HCT116 (cell line): ENCODE measurements around the gene AVP.

ENCODE experiments used
- EGR1 ChIP-seq: IDR thresholded peaks from 2 replicates; pipeline ENCODE4 v1.6.1; 2012; ENCODE audit warnings: low read depth
- EZH2 ChIP-seq: fragments of 200-600 bp; sonication (generic); IDR thresholded peaks from 2 replicates; pipeline ENCODE4 v1.6.1; 2017; ENCODE audit warnings: antibody characterized with exemption, mixed run types
- EZH2phosphoT487 ChIP-seq: fragments of 200-600 bp; IDR thresholded peaks from 2 replicates; pipeline ENCODE4 v1.6.1; 2018; ENCODE audit warnings: antibody characterized with exemption, borderline replicate concordance
- JUND ChIP-seq: IDR thresholded peaks from 2 replicates; pipeline ENCODE4 v1.6.1; 2012
- POLR2A ChIP-seq: IDR thresholded peaks from 2 replicates; pipeline ENCODE4 v1.7.0; 2011; ENCODE audit warnings: borderline replicate concordance; ENCODE audit not compliant: insufficient read depth, insufficient read length; ENCODE audit errors: extremely low read depth
- POLR2AphosphoS5 ChIP-seq: IDR thresholded peaks from 2 replicates; pipeline ENCODE4 v1.6.1; 2011; ENCODE audit warnings: mild to moderate bottlenecking, low read depth, low read length, moderate library complexity
- RAD21 ChIP-seq: IDR thresholded peaks from 2 replicates; pipeline ENCODE4 v1.6.1; 2012; ENCODE audit warnings: low read depth, mild to moderate bottlenecking
- SIN3A ChIP-seq: IDR thresholded peaks from 2 replicates; pipeline ENCODE4 v1.6.1; 2012; ENCODE audit warnings: low read depth
- SRF ChIP-seq: IDR thresholded peaks from 2 replicates; pipeline ENCODE4 v1.6.1; 2012; ENCODE audit warnings: low read depth
- TCF7L2 ChIP-seq: IDR thresholded peaks from 2 replicates; pipeline ENCODE4 v1.7.0; 2011; ENCODE audit warnings: borderline replicate concordance, inconsistent platforms; ENCODE audit not compliant: insufficient read depth, insufficient read length; ENCODE audit errors: extremely low read depth
- ZBTB33 ChIP-seq: IDR thresholded peaks from 2 replicates; pipeline ENCODE4 v1.6.1; 2011; ENCODE audit warnings: mild to moderate bottlenecking, low read length, moderate library complexity; ENCODE audit not compliant: insufficient replicate concordance; ENCODE audit errors: extremely low read depth
- ZFX ChIP-seq: fragments of 450-650 bp; IDR thresholded peaks from 2 replicates; pipeline ENCODE4 v1.6.1; 2017
- TF ChIP-seq, protein P1 (sequence below), 3 experiments: fragments of 200-600 bp in 1 of 3; sonication (generic) in 1 of 3; IDR thresholded peaks in 2 of 3; conservative IDR thresholded peaks in 1 of 3; 2 replicates each; pipeline ENCODE4 v1.5.1; 2012 to 2017; ENCODE audit warnings: low read depth in 2 of 3, low read length in 2 of 3, antibody characterized with exemption in 1 of 3, borderline replicate concordance in 1 of 3, control low read depth in 1 of 3, mild to moderate bottlenecking in 1 of 3, mixed read lengths in 1 of 3, mixed run types in 1 of 3, moderate library complexity in 1 of 3; ENCODE audit not compliant: insufficient read depth in 1 of 3
- TF ChIP-seq, protein P2 (sequence below): IDR thresholded peaks from 2 replicates; pipeline ENCODE4 v1.6.1; 2012

GRCh38 chr20:3032624-3033023 is 51.9 kb downstream of the AVP start:
- no peak for TF ChIP-seq POLR2A
- TF ChIP-seq, protein P1, sequence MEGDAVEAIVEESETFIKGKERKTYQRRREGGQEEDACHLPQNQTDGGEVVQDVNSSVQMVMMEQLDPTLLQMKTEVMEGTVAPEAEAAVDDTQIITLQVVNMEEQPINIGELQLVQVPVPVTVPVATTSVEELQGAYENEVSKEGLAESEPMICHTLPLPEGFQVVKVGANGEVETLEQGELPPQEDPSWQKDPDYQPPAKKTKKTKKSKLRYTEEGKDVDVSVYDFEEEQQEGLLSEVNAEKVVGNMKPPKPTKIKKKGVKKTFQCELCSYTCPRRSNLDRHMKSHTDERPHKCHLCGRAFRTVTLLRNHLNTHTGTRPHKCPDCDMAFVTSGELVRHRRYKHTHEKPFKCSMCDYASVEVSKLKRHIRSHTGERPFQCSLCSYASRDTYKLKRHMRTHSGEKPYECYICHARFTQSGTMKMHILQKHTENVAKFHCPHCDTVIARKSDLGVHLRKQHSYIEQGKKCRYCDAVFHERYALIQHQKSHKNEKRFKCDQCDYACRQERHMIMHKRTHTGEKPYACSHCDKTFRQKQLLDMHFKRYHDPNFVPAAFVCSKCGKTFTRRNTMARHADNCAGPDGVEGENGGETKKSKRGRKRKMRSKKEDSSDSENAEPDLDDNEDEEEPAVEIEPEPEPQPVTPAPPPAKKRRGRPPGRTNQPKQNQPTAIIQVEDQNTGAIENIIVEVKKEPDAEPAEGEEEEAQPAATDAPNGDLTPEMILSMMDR (IDR thresholded peaks at IDR 0.05 in 2 of 3, conservative IDR thresholded peaks at IDR 0.05 in 1 of 3; ENCODE audit: borderline replicate concordance in 1 of 3, insufficient read depth in 1 of 3, low read depth in 2 of 3, low read length in 2 of 3), result no peak
- TF ChIP-seq, protein P2, sequence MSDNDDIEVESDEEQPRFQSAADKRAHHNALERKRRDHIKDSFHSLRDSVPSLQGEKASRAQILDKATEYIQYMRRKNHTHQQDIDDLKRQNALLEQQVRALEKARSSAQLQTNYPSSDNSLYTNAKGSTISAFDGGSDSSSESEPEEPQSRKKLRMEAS, result no peak
- TF ChIP-seq EZH2, result no peak
- TF ChIP-seq SIN3A, result no peak
- TF ChIP-seq POLR2AphosphoS5, result no peak
- no peak for TF ChIP-seq ZFX
- TF ChIP-seq RAD21, result no peak
- no peak for TF ChIP-seq EZH2phosphoT487
- no peak for TF ChIP-seq SRF
- no peak for TF ChIP-seq JUND
- TF ChIP-seq TCF7L2, result no peak
- no peak for TF ChIP-seq EGR1
- TF ChIP-seq ZBTB33, result no peak
